HepG2 (cell line): Measurements from ENCODE around the gene UNKL. TPM values are rescaled to one million over a fixed set of nuclear protein-coding genes. Genes with fewer than 3 reads are reported as not detected.

Experiments
- ATAC-seq: fragments of 200-7000 bp; cut with Tn5 transposase; 3 replicates; pipeline ENCODE4 v1.9.1; 2020; ENCODE audit warnings: mild to moderate bottlenecking, moderate library complexity
- BruUV-seq: library from RNA; stranded (reverse); fragments of 400-500 nt; replicated peaks from 2 replicates; lab custom pipeline; 2021; lab: Mats Ljungman, UMichigan
- CTCF ChIA-PET: fragments of 300-600 bp; formaldehyde crosslinking; extraction: SDS; loops from one replicate; lab custom pipeline; 2021; ENCODE audit warnings: low total read pairs, inconsistent platforms, low intra/inter-chr PET ratio; lab: Yijun Ruan, JAX
- POLR2A ChIA-PET: fragments of 350-600 bp; sonication (Branson Sonifier 250); formaldehyde crosslinking; loops from one replicate; lab custom pipeline; 2020; ENCODE audit warnings: antibody characterized with exemption, inconsistent platforms; lab: Yijun Ruan, JAX
- DNase-seq: peaks from one replicate; pipeline ENCODE4 v3.0.0-alpha.2; 2015; ENCODE audit warnings: low spot score
- FAIRE-seq: peaks from 3 replicates; lab custom pipeline; 2011; peaks lifted over from hg19 to GRCh38; lab: Jason Lieb, UNC
- H2AFZ ChIP-seq: one replicate; pipeline ENCODE4 v1.6.1; 2011; ENCODE audit warnings: low read length, inconsistent platforms
- H3K27ac ChIP-seq: fragments of 300-600 bp; 3 replicates; pipeline ENCODE4 v1.8.0; 2011; ENCODE audit warnings: mixed run types, mild to moderate bottlenecking, mixed read lengths, low read length, inconsistent platforms; ENCODE audit not compliant: insufficient read depth; ENCODE audit errors: extremely low read length
- H3K27me3 ChIP-seq, 2 experiments: fragments of 200-600 bp in 1 of 2; 2 replicates in 1 of 2; 3 replicates in 1 of 2; pipeline versions ENCODE4 v1.6.0 to v1.8.0; 2011; ENCODE audit warnings: low read length in 2 of 2, mild to moderate bottlenecking in 2 of 2, moderate library complexity in 2 of 2, inconsistent platforms in 1 of 2; ENCODE audit not compliant: insufficient read depth in 2 of 2, control insufficient read depth in 1 of 2
- H3K36me3 ChIP-seq, 2 experiments: fragments of 200-600 bp in 1 of 2; replicated peaks in 1 of 2; 2 replicates in 1 of 2; 3 replicates in 1 of 2; pipeline versions ENCODE4 v1.5.1 to v1.8.0; 2011; ENCODE audit warnings: low read length in 2 of 2, inconsistent platforms in 1 of 2; ENCODE audit not compliant: insufficient read depth in 2 of 2, control insufficient read depth in 1 of 2
- H3K4me1 ChIP-seq: 2 replicates; pipeline ENCODE4 v1.5.1; 2012; ENCODE audit warnings: low read length, inconsistent platforms; ENCODE audit not compliant: insufficient read depth
- H3K4me2 ChIP-seq: 2 replicates; pipeline ENCODE4 v1.6.0; 2011; ENCODE audit warnings: low read depth, low read length, inconsistent platforms
- H3K4me3 ChIP-seq, 3 experiments: fragments of 200-600 bp in 1 of 3; sonication (generic), shearing (Covaris generic) in 1 of 3; replicated peaks in 1 of 3; 2 replicates each; pipeline ENCODE4 v1.5.1; 2011 to 2016; ENCODE audit warnings: low read length in 3 of 3, inconsistent platforms in 2 of 3, low read depth in 2 of 3, mild to moderate bottlenecking in 2 of 3, control low read depth in 1 of 3, mixed read lengths in 1 of 3; ENCODE audit not compliant: insufficient read depth in 1 of 3
- H3K79me2 ChIP-seq: one replicate; pipeline ENCODE4 v1.6.1; 2011; ENCODE audit warnings: low read length, inconsistent platforms; ENCODE audit not compliant: insufficient read depth
- H3K9ac ChIP-seq: 2 replicates; pipeline ENCODE4 v1.6.0; 2011; ENCODE audit warnings: mild to moderate bottlenecking, low read depth, low read length, inconsistent platforms; ENCODE audit not compliant: insufficient read depth
- H3K9me3 ChIP-seq: 2 replicates; pipeline ENCODE4 v1.5.1; 2012; ENCODE audit warnings: mild to moderate bottlenecking, low read length
- H4K20me1 ChIP-seq: 2 replicates; pipeline ENCODE4 v1.6.0; 2011; ENCODE audit warnings: inconsistent platforms, mild to moderate bottlenecking, low read length, moderate library complexity; ENCODE audit not compliant: insufficient read depth
- FOXJ3 ChIP-seq: sonication (generic); formaldehyde crosslinking; IDR thresholded peaks from 2 replicates; pipeline ENCODE4 v1.4.0; 2020; ENCODE audit warnings: missing genetic modification reagents, mild to moderate bottlenecking, borderline replicate concordance
- MAFK ChIP-seq, 2 experiments: IDR thresholded peaks in 1 of 2; conservative IDR thresholded peaks in 1 of 2; 2 replicates each; pipeline ENCODE4 v1.6.1; 2011; ENCODE audit warnings: improper control_type of control experiment in 2 of 2, low read length in 2 of 2
- MED13 ChIP-seq: sonication (generic); formaldehyde crosslinking; IDR thresholded peaks from 2 replicates; pipeline ENCODE4 v1.5.0; 2020; ENCODE audit warnings: missing genetic modification reagents
- MIER3 ChIP-seq: IDR thresholded peaks from 2 replicates; pipeline ENCODE4 v1.6.1; 2016; ENCODE audit warnings: missing compliant biosample characterization, borderline replicate concordance
- RARA ChIP-seq: IDR thresholded peaks from 2 replicates; pipeline ENCODE4 v1.6.1; 2016; ENCODE audit warnings: missing genetic modification reagents, missing compliant biosample characterization
- SOX5 ChIP-seq: IDR thresholded peaks from 2 replicates; pipeline ENCODE4 v1.6.1; 2016; ENCODE audit warnings: borderline replicate concordance
- ZMAT3 ChIP-seq: sonication (generic); formaldehyde crosslinking; conservative IDR thresholded peaks from 2 replicates; pipeline ENCODE4 v1.7.0; 2021; ENCODE audit warnings: missing genetic modification reagents
- ZNF101 ChIP-seq: sonication (generic); formaldehyde crosslinking; IDR thresholded peaks from 2 replicates; pipeline ENCODE4 v1.4.0; 2020; ENCODE audit warnings: mild to moderate bottlenecking, low read depth, missing genetic modification reagents, borderline replicate concordance
- ZNF264 ChIP-seq: sonication (generic); formaldehyde crosslinking; IDR thresholded peaks from 2 replicates; pipeline ENCODE4 v1.4.0; 2020; ENCODE audit warnings: missing genetic modification reagents
- ZNF614 ChIP-seq: IDR thresholded peaks from 2 replicates; pipeline ENCODE4 v1.6.1; 2018; ENCODE audit warnings: missing biosample characterization, missing genetic modification reagents, inconsistent platforms, borderline replicate concordance
- ZNF781 ChIP-seq: sonication (generic); formaldehyde crosslinking; IDR thresholded peaks from 2 replicates; pipeline ENCODE4 v1.5.1; 2020; ENCODE audit warnings: borderline replicate concordance, mild to moderate bottlenecking, missing genetic modification reagents; ENCODE audit errors: not compliant biosample characterization
- WGBS: methylation state at CpG from one replicate; pipeline ENCODE4 v1.1.6; 2017; ENCODE audit warnings: low lambda C conversion rate; 5-methylcytosine and 5-hydroxymethylcytosine counted together
- in situ Hi-C: cut with HindIII; loops from 2 replicates; pipeline ENCODE4 v1.10.0; 2017; ENCODE audit warnings: low pct_unique_long_range_greater_than_20kb; ENCODE audit not compliant: extremely low pct_ligation_motif_present
- intact Hi-C: fragments of 100-400 bp; cut with micrococcal nuclease; formaldehyde crosslinking; loops from one replicate; pipeline ENCODE4 v1.10.0; 2022; ENCODE audit not compliant: unreplicated experiment
- polyA plus RNA-seq, 8 experiments: library from polyadenylated mRNA; depleted of rRNA in 3 of 8; stranded (reverse) in 7 of 8; unstranded in 1 of 8; fragments of >200 nt; fragmentation: Illumina TruSeq in 4 of 8; extraction: Trizol in 4 of 8; gene quantifications; 2 replicates each; pipeline versions ENCODE4 v1.2.1 to v1.2.3, GENCODE V29; 2011 to 2016; ENCODE audit warnings: low read depth in 4 of 8, missing spikeins in 1 of 8, mixed read lengths in 1 of 8; ENCODE audit not compliant: insufficient read depth in 1 of 8
- total RNA-seq, 5 experiments: library from RNA; depleted of rRNA; stranded (reverse); fragments of >200 nt; fragmentation: Illumina TruSeq; extraction: Trizol; gene quantifications; 2 replicates each; pipeline ENCODE4 v1.2.3, GENCODE V29; 2016; ENCODE audit warnings: low read depth in 1 of 5
- TF ChIP-seq, protein P1 (sequence below): sonication (generic); formaldehyde crosslinking; IDR thresholded peaks from 2 replicates; pipeline ENCODE4 v1.8.0; 2022; ENCODE audit warnings: mild to moderate bottlenecking, missing genetic modification reagents, borderline replicate concordance
- TF ChIP-seq, protein P2 (sequence below): sonication (generic); formaldehyde crosslinking; IDR thresholded peaks from 2 replicates; pipeline ENCODE4 v1.4.0; 2020; ENCODE audit warnings: mild to moderate bottlenecking, missing genetic modification reagents
- TF ChIP-seq, protein P3 (sequence below): IDR thresholded peaks from 2 replicates; pipeline ENCODE4 v1.6.1; 2016; ENCODE audit warnings: missing compliant biosample characterization, missing genetic modification reagents, borderline replicate concordance
- TF ChIP-seq, protein P4 (sequence below): sonication (generic); formaldehyde crosslinking; IDR thresholded peaks from 2 replicates; pipeline ENCODE4 v1.4.0; 2020; ENCODE audit warnings: mild to moderate bottlenecking, missing genetic modification reagents, borderline replicate concordance

The UNKL gene
- total and polyA plus RNA-seq, 2 of the 13 experiments (the other 11 are each of a cell fraction or from before 2014, with no cell fraction given): 10.4 to 17.6 TPM

DNA sequence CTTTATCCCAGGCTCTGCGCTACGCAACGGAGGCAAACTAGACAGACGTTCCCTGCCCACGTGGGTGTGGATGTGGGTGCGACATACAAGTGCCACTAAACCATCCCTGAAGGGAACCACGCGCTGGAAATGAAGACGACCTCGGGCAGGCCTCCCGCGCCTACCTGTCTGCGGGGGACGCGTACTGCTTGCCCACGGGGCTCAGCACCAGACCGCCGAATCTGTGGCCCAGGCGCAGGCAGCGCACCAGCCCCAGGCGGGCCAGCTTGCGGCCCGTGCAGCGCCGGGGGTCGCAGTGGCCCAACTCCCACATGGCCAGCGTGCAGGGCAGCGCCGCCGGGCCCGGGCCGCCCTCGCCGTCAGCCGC is 63.3 kb downstream of the UNKL start:
- 1% methylated on average over 10 of the region's 35 CpGs for WGBS
- H3K4me3 ChIP-seq: peak overlapping the region; percentile 76 to 92 (median 91)
- H3K79me2 ChIP-seq: peaks cover 53% of the 10 kb centered on the region
- H3K9me3 ChIP-seq: no peaks in the 10 kb centered on the region
- no peaks in the 10 kb centered on the region for H4K20me1 ChIP-seq
- H3K4me1 ChIP-seq: peaks cover 30% of the 10 kb centered on the region
- POLR2A ChIA-PET: no interaction called here
- ATAC-seq: peak; percentile 12
- H2AFZ ChIP-seq: no peak overlapping the region
- peaks cover 6 to 14% of the 10 kb centered on the region in 2 experiments; a peak in 4 of 5 replicates for H3K36me3 ChIP-seq
- peak overlapping the region; percentile 98 for H3K4me2 ChIP-seq
- DNase-seq: no peak
- H3K9ac ChIP-seq: peak overlapping the region; percentile 85
- no peak for FAIRE-seq
- H3K27me3 ChIP-seq: no peaks in the 10 kb centered on the region; a peak in 1 of 5 replicates
- CTCF ChIA-PET: no interaction called here
- peak overlapping the region; percentile 40 for H3K27ac ChIP-seq
- BruUV-seq: TSS peak; percentile 59
- intact Hi-C loops (no loop called here), in situ Hi-C loops (no loop called here)
- TF ChIP-seq, protein P1, sequence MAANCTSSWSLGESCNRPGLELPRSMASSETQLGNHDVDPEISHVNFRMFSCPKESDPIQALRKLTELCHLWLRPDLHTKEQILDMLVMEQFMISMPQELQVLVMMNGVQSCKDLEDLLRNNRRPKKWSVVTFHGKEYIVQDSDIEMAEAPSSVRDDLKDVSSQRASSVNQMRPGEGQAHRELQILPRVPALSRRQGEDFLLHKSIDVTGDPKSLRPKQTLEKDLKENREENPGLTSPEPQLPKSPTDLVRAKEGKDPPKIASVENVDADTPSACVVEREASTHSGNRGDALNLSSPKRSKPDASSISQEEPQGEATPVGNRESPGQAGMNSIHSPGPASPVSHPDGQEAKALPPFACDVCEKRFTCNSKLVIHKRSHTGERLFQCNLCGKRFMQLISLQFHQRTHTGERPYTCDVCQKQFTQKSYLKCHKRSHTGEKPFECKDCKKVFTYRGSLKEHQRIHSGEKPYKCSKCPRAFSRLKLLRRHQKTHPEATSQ (CRISPR knock-in tag): no peak
- TF ChIP-seq, protein P2, sequence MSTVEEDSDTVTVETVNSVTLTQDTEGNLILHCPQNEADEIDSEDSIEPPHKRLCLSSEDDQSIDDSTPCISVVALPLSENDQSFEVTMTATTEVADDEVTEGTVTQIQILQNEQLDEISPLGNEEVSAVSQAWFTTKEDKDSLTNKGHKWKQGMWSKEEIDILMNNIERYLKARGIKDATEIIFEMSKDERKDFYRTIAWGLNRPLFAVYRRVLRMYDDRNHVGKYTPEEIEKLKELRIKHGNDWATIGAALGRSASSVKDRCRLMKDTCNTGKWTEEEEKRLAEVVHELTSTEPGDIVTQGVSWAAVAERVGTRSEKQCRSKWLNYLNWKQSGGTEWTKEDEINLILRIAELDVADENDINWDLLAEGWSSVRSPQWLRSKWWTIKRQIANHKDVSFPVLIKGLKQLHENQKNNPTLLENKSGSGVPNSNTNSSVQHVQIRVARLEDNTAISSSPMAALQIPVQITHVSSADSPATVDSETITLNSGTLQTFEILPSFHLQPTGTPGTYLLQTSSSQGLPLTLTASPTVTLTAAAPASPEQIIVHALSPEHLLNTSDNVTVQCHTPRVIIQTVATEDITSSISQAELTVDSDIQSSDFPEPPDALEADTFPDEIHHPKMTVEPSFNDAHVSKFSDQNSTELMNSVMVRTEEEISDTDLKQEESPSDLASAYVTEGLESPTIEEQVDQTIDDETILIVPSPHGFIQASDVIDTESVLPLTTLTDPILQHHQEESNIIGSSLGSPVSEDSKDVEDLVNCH (CRISPR knock-in tag): no peak
- TF ChIP-seq ZNF614 (CRISPR knock-in tag): no peak
- no peak for TF ChIP-seq ZNF781 (CRISPR knock-in tag)
- TF ChIP-seq MIER3 (CRISPR knock-in tag): no peak
- TF ChIP-seq SOX5 (CRISPR knock-in tag): no peak
- TF ChIP-seq RARA (CRISPR knock-in tag): no peak
- TF ChIP-seq FOXJ3 (CRISPR knock-in tag): no peak
- no peak for TF ChIP-seq MED13 (CRISPR knock-in tag)
- TF ChIP-seq, protein P3, sequence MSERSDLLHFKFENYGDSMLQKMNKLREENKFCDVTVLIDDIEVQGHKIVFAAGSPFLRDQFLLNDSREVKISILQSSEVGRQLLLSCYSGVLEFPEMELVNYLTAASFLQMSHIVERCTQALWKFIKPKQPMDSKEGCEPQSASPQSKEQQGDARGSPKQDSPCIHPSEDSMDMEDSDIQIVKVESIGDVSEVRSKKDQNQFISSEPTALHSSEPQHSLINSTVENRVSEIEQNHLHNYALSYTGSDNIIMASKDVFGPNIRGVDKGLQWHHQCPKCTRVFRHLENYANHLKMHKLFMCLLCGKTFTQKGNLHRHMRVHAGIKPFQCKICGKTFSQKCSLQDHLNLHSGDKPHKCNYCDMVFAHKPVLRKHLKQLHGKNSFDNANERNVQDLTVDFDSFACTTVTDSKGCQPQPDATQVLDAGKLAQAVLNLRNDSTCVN (CRISPR knock-in tag): no peak
- no peak for TF ChIP-seq ZNF101
- no peak for TF ChIP-seq ZNF264 (CRISPR knock-in tag)
- no peak for TF ChIP-seq MAFK (conservative IDR thresholded peaks at IDR 0.05 in 1 of 2, IDR thresholded peaks at IDR 0.05 in 1 of 2; ENCODE audit: low read length in 2 of 2)
- TF ChIP-seq, protein P4, sequence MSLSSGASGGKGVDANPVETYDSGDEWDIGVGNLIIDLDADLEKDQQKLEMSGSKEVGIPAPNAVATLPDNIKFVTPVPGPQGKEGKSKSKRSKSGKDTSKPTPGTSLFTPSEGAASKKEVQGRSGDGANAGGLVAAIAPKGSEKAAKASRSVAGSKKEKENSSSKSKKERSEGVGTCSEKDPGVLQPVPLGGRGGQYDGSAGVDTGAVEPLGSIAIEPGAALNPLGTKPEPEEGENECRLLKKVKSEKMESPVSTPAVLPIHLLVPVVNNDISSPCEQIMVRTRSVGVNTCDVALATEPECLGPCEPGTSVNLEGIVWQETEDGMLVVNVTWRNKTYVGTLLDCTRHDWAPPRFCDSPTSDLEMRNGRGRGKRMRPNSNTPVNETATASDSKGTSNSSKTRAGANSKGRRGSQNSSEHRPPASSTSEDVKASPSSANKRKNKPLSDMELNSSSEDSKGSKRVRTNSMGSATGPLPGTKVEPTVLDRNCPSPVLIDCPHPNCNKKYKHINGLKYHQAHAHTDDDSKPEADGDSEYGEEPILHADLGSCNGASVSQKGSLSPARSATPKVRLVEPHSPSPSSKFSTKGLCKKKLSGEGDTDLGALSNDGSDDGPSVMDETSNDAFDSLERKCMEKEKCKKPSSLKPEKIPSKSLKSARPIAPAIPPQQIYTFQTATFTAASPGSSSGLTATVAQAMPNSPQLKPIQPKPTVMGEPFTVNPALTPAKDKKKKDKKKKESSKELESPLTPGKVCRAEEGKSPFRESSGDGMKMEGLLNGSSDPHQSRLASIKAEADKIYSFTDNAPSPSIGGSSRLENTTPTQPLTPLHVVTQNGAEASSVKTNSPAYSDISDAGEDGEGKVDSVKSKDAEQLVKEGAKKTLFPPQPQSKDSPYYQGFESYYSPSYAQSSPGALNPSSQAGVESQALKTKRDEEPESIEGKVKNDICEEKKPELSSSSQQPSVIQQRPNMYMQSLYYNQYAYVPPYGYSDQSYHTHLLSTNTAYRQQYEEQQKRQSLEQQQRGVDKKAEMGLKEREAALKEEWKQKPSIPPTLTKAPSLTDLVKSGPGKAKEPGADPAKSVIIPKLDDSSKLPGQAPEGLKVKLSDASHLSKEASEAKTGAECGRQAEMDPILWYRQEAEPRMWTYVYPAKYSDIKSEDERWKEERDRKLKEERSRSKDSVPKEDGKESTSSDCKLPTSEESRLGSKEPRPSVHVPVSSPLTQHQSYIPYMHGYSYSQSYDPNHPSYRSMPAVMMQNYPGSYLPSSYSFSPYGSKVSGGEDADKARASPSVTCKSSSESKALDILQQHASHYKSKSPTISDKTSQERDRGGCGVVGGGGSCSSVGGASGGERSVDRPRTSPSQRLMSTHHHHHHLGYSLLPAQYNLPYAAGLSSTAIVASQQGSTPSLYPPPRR: 0 out of 2 replicates have a peak, but pooled peaks have one; percentile 10
- 0 out of 2 replicates have a peak, but pooled peaks have one; percentile 17 for TF ChIP-seq ZMAT3 (CRISPR knock-in tag)
